Activated gamma-delta T cell treated with anti-CD3 and anti-CD28 coated beads, Interleukin-2, amount 50 U/mL, for 16 hours (primary cell): ENCODE results near the gene CHRM5.

ENCODE experiments used
- DNase-seq: peaks from one replicate; pipeline ENCODE4 v3.0.0-alpha.2; 2020; ENCODE audit warnings: low read depth

The CHRM5 gene

DNA sequence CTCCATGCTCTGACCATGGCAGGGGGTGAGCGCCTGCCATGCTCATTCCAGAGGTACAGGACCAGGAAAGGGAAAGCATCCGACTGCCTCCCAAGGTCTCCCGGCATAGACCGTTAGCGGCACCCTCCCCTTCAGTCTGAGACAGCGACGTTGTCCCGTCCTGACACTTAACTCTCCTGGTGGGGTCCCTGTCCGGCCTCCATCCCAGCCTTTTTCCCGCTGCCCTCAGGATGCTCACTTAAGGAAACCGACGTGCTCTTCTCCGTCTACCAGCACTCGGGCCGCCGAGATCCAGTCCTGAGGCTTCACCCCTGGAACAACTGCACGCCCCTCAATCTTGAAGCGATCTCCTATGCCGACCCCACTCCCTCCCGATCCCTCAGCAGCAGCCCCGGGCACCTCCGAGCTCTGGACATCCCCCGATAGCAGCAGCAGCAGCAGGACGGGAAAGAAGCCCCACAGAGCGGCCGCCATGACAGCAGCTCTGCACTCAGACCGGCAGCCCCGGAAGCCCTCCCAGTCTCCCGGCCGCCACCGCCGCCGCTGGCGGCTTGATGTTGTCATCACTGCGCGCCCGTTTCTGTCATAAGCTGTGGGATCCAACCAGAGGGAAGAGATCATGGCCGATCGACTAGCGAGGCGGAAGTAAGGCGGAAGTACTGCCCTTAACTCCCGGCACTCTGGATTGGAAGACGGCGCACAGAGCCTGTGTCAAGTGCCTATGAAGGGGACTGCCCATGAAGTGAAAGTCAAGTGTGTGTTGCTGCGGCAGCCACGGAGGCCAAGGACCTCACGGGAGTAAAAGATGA lies 133.3 kb downstream of the CHRM5 start, which contains the start of the genes EMC7 and PGBD4:
EMC7 (minus strand) TSS at position 497 of the 809 bp plus-strand sequence; CDS start at position 474, 23 bp downstream.
PGBD4 (plus strand) TSS at position 718 of the 809 bp plus-strand sequence. CDS start 449 bp downstream, outside the sequence.
- DNase-seq, result peak; percentile 98

GRCh38 chr15:34102175-34102925 lies 134.1 kb downstream of the CHRM5 start:
- no peak for DNase-seq

DNA sequence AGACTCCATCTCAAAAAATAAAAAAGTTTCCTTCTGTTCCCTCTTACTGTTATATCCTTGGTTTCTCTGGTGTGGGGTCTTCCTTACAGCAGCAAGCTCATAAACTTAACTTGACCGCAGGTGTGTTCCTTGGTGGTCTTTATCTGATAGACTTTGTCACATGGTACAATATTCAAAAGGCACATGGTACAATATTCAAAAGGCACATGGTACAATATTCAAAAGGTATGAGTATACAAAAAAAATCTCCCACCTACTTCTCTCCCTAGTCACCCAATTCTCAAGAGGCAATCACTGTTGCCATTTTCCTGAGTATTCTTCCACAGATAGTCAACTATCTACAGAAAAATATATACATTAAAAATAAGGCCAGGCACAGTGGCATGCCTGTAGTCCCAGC lies 138.1 kb downstream of the CHRM5 start:
- no peak for DNase-seq

GRCh38 chr15:34107315-34107714 lies 139.0 kb downstream of the CHRM5 start:
- no peak for DNase-seq

GRCh38 chr15:34109797-34110663 lies 141.7 kb downstream of the CHRM5 start:
- DNase-seq, result no peak

DNA sequence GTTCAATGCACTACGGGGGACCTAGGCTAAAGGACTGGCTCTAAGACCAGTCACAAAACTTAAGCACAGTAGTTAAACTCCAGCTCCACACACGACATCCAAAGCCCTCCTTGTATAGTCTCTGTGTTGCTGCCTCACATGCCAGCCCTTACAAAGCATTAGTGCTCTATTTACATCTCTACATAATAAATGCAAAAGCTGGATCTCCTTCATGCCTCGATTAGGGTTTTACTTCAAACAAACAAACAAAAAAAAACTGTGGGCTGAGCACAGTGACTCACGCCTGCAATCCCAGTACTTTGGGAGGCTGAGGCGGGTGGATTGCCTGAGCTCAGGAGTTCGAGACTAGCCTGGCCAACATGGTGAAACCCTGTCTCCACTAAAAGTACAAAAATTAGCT lies 143.2 kb downstream of the CHRM5 start:
- no peak for DNase-seq

- no peak for DNase-seq
Observed at GRCh38 chr15:34114215-34114614, 145.9 kb downstream of the CHRM5 start.

DNA sequence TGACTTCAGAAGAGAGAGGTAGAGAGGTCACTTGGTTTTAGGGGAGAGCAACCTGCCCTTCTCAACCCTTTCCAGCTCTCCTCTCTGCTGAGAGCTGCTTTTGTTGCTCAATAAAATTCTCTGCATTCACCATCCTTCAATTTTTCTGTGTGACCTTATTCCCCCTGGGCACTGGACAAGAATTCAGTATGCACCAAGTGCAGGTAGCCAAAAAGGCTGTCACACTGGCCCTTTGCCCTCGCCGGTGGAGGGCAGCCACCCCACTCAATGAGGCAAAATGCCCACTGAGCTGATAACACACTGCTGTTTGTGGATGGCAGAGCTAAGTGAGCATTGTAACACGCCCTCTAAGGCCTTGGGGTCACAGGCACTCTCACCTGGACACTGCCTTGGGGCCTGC lies 146.4 kb downstream of the CHRM5 start:
- DNase-seq, result no peak

DNA sequence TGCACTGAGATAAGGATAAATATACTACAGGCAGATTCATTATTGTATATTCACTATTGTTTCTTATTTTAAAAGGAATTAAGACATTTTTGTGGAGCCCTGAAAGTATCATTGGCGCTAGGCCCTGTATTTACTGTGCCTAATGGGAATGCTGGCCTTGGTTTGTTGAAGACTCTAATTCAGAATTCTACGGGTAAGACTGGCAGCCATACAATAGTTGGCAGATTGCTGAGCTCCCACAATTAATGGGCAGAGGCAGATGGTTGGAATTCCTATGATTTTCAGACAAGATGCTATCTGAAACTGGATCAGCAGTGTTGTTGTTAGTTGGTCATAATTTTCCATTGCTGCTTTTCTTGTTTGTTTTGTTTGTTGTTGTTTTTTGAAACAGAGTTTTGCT lies 148.3 kb downstream of the CHRM5 start:
- DNase-seq, result no peak
